Dedifferentiated amniotic fluid mesenchymal stem cell (primary cell): ENCODE data around the gene CRAMP1.
"Not testable (repeated sequence)": the region's sequence is repeated elsewhere in the genome, so short reads cannot be mapped to it uniquely, and the experiment has no call there.

Experiments
- DNase-seq: peaks from one replicate; pipeline ENCODE4 v3.0.0-alpha.2; 2016; ENCODE audit errors: extremely low spot score

Gene CRAMP1

GRCh38 chr16:1709356-1709755, 97.2 kb downstream of the CRAMP1 start:
- DNase-seq, result no peak

- DNase-seq, result no peak
Observed at GRCh38 chr16:1710811-1711507, 98.8 kb downstream of the CRAMP1 start.

- DNase-seq, result no peak
Observed at GRCh38 chr16:1712791-1713261, 100.7 kb downstream of the CRAMP1 start.

- DNase-seq, result no peak
Observed at GRCh38 chr16:1713331-1713730, 101.2 kb downstream of the CRAMP1 start.

- no peak for DNase-seq
Observed at GRCh38 chr16:1713933-1714332, 101.8 kb downstream of the CRAMP1 start.

- DNase-seq, result no peak
Observed at GRCh38 chr16:1715220-1715619, 103.1 kb downstream of the CRAMP1 start.

- DNase-seq, result not testable (repeated sequence)
Observed at GRCh38 chr16:1718236-1718635, 106.1 kb downstream of the CRAMP1 start.

- DNase-seq, result not testable (repeated sequence)
Observed at GRCh38 chr16:1719559-1720229, 107.5 kb downstream of the CRAMP1 start.

GRCh38 chr16:1721372-1721771, 109.2 kb downstream of the CRAMP1 start:
- no peak for DNase-seq

- peak; percentile 36 for DNase-seq
Observed at GRCh38 chr16:1723450-1724147, 111.4 kb downstream of the CRAMP1 start.

GRCh38 chr16:1724491-1724890, 112.3 kb downstream of the CRAMP1 start:
- no peak for DNase-seq

GRCh38 chr16:1726661-1727502, 114.7 kb downstream of the CRAMP1 start:
- no peak for DNase-seq
